Neuronal stem cell (in vitro differentiated cells): ENCODE measurements around the gene POLR2B.

Experiments used
- DNase-seq: peaks from one replicate; pipeline ENCODE4 v3.0.0-alpha.2; 2013; ENCODE audit warnings: low spot score
- H2AFZ ChIP-seq: one replicate; pipeline ENCODE4 v1.6.1; 2013; ENCODE audit warnings: mild to moderate bottlenecking, low read length, inconsistent platforms
- H2AK5ac ChIP-seq: 2 replicates; pipeline ENCODE4 v1.6.1; 2013; ENCODE audit warnings: low read depth, mild to moderate bottlenecking, inconsistent platforms, low read length, moderate library complexity, mixed read lengths
- H2BK120ac ChIP-seq: 2 replicates; pipeline ENCODE4 v1.6.1; 2013; ENCODE audit warnings: low read depth, mild to moderate bottlenecking, inconsistent platforms, low read length, moderate library complexity, mixed read lengths
- H2BK12ac ChIP-seq: one replicate; pipeline ENCODE4 v1.6.1; 2013; ENCODE audit warnings: low read length, inconsistent platforms
- H2BK15ac ChIP-seq: 2 replicates; pipeline ENCODE4 v1.6.1; 2013; ENCODE audit warnings: mild to moderate bottlenecking, low read length, inconsistent platforms, mixed read lengths
- H2BK5ac ChIP-seq: one replicate; pipeline ENCODE4 v1.6.1; 2013; ENCODE audit warnings: inconsistent platforms, mild to moderate bottlenecking, low read length, moderate library complexity
- H3K14ac ChIP-seq: one replicate; pipeline ENCODE4 v1.6.1; 2013; ENCODE audit warnings: low read length, inconsistent platforms
- H3K18ac ChIP-seq: 2 replicates; pipeline ENCODE4 v1.6.1; 2013; ENCODE audit warnings: low read length, inconsistent platforms
- H3K23ac ChIP-seq: 2 replicates; pipeline ENCODE4 v1.6.1; 2013; ENCODE audit warnings: low read depth, mild to moderate bottlenecking, mixed read lengths, low read length, inconsistent platforms; ENCODE audit not compliant: poor library complexity
- H3K27ac ChIP-seq: replicated peaks from 3 replicates; pipeline ENCODE4 v1.5.1; 2013; ENCODE audit warnings: low read length, inconsistent platforms
- H3K27me3 ChIP-seq, 3 experiments: 2 replicates each; pipeline ENCODE4 v1.6.1; 2013; ENCODE audit warnings: low read length in 3 of 3, mild to moderate bottlenecking in 2 of 3, inconsistent platforms in 1 of 3, low read depth in 1 of 3, mixed read lengths in 1 of 3, moderate library complexity in 1 of 3; ENCODE audit not compliant: control insufficient read depth in 3 of 3, insufficient read depth in 3 of 3
- H3K36me3 ChIP-seq, 2 donors: replicated peaks in 1 of 2; 2 replicates each; pipeline ENCODE4 v1.6.1; 2013; ENCODE audit warnings: low read length in 2 of 2; ENCODE audit not compliant: control insufficient read depth in 2 of 2, insufficient read depth in 2 of 2
- H3K4ac ChIP-seq: 2 replicates; pipeline ENCODE4 v1.6.1; 2013; ENCODE audit warnings: inconsistent platforms, mild to moderate bottlenecking, low read length, moderate library complexity
- H3K4me1 ChIP-seq, 2 donors: 1 replicate in 1 of 2; 2 replicates in 1 of 2; pipeline ENCODE4 v1.6.1; 2013; ENCODE audit warnings: low read length in 2 of 2, low read depth in 1 of 2; ENCODE audit not compliant: control insufficient read depth in 2 of 2, insufficient read depth in 1 of 2
- H3K4me2 ChIP-seq: one replicate; pipeline ENCODE4 v1.6.1; 2013; ENCODE audit warnings: mild to moderate bottlenecking, low read length, inconsistent platforms; ENCODE audit not compliant: insufficient read depth, poor library complexity, severe bottlenecking
- H3K4me3 ChIP-seq, 2 donors: 2 replicates each; pipeline ENCODE4 v1.5.1; 2013; ENCODE audit warnings: low read length in 2 of 2, mild to moderate bottlenecking in 2 of 2, inconsistent platforms in 1 of 2, moderate library complexity in 1 of 2
- H3K79me1 ChIP-seq: one replicate; pipeline ENCODE4 v1.6.1; 2013; ENCODE audit warnings: low read depth, mild to moderate bottlenecking, inconsistent platforms, low read length, moderate library complexity
- H3K9ac ChIP-seq: one replicate; pipeline ENCODE4 v1.6.1; 2013; ENCODE audit warnings: mild to moderate bottlenecking, low read depth, low read length, inconsistent platforms; ENCODE audit not compliant: poor library complexity
- H3K9me3 ChIP-seq, 2 donors: replicated peaks in 1 of 2; 2 replicates each; pipeline versions ENCODE3 to v1.6.1; 2013; ENCODE audit warnings: low read length in 2 of 2, mild to moderate bottlenecking in 2 of 2, inconsistent platforms in 1 of 2, low read depth in 1 of 2, mixed read lengths in 1 of 2, moderate library complexity in 1 of 2; ENCODE audit not compliant: control insufficient read depth in 2 of 2, insufficient read depth in 1 of 2
- H4K8ac ChIP-seq: one replicate; pipeline ENCODE4 v1.6.1; 2013; ENCODE audit warnings: low read depth, mild to moderate bottlenecking, inconsistent platforms, low read length, moderate library complexity
- H4K91ac ChIP-seq: one replicate; pipeline ENCODE4 v1.6.1; 2013; ENCODE audit warnings: low read length, low read depth, mild to moderate bottlenecking, inconsistent platforms; ENCODE audit not compliant: poor library complexity
- WGBS, 2 donors: extraction: QIAGEN DNeasy Blood & Tissue Kit; methylation state at CpG; one replicate each; pipeline ENCODE4 v1.1.7; 2013; ENCODE audit warnings: missing lambda C conversion rate in 2 of 2, mixed read lengths in 1 of 2; ENCODE audit not compliant: insufficient read length in 2 of 2, insufficient replicate concordance in 1 of 2; ENCODE audit errors: extremely low coverage in 2 of 2; 5-methylcytosine and 5-hydroxymethylcytosine counted together

Gene POLR2B

DNA sequence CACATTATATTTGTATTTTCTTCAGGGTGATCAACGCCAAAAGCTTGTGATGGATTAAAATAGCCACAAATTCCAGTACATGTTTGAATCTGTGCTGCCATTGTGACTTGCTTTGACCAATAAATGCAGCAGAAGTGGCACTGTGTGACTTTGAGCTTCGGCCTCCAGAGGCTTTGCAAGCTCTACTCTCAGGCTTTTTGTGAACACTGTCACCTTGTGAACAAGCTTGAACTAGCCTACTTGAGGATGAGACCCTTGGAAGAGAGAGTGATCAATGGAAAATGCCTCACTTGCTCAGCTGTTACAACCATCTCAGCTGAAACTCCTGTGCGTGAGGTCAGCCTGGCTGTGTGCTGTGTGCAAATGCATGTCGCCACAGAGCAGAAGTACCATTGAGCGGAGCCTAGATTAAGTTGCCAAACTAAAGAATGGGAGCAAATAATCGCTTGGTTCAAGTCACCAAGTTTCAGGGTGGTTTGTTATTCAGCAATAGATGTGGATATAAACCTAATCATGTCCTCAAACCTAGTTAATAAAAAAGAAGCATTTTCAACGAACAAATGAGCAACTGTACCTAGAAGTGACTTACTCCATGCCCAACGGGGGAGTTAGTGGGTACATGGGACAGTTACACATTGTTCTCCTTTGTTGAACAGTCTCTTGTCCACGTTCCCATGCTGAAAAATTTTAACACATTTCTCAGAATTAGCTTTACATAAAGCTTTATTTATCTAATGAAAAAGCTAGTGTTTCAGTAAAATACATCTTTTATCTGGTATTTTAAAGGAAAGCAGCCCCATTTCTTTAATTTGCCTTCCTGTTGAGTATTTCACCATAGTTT is 24.8 kb upstream of the POLR2B start:
- Histone ChIP-seq H3K4me3 (no peak overlapping the region), H2BK15ac (no peak overlapping the region), H3K4me2 (no peak overlapping the region), H2BK5ac (no peak overlapping the region), H3K79me1 (peaks cover 1% of the 10 kb centered on the region), H3K27ac (no peak overlapping the region), H3K9ac (no peak overlapping the region), H3K27me3 (no peaks in the 10 kb centered on the region), H2BK12ac (no peak overlapping the region), H2AK5ac (no peak overlapping the region), H3K4me1 (peaks cover 0 to 2% of the 10 kb centered on the region in 2 donors), H2AFZ (no peak overlapping the region), H3K23ac (no peak overlapping the region), H3K18ac (no peak overlapping the region), H4K8ac (no peak overlapping the region), H4K91ac (no peak overlapping the region), H3K36me3 (peaks cover 0 to 2% of the 10 kb centered on the region in 2 donors), H2BK120ac (no peak overlapping the region), H3K14ac (no peak overlapping the region), H3K4ac (no peak overlapping the region), H3K9me3 (no peaks in the 10 kb centered on the region)
- no CpG with 5 or more reads among the region's 9 CpGs for WGBS, 2 donors
- no peak for DNase-seq

DNA sequence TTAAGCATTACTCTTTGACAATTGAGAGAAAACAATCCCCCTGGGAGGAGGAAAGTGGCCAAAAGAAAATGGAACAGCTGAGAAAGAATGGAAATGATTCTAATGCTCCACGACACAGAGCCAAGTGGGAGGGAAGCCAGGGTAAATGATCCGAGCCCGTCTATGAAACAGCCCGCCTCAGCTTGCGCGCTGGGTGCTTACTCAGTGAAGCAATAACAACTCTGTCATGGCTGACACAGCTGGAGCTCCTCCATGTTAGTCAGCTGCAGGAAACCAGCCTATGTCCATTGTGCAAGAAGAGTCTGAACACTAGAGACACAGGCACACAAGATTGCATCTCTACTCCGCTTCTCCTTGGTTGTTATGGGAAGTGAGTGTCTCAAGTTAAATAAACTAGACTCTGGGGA is 20.6 kb upstream of the POLR2B start:
- Histone ChIP-seq H3K27me3 (no peaks in the 10 kb centered on the region), H3K4ac (no peak overlapping the region), H3K18ac (no peak overlapping the region), H2AK5ac (no peak overlapping the region), H4K91ac (no peak overlapping the region), H2BK15ac (no peak overlapping the region), H3K36me3 (peaks cover 5 to 20% of the 10 kb centered on the region in 2 donors), H3K9ac (no peak overlapping the region), H2BK5ac (no peak overlapping the region), H2AFZ (peak overlapping the region; percentile 31), H3K14ac (no peak overlapping the region), H3K4me1 (peaks cover 0 to 2% of the 10 kb centered on the region in 2 donors), H3K27ac (no peak overlapping the region), H4K8ac (no peak overlapping the region), H3K4me2 (no peak overlapping the region), H3K4me3 (no peak overlapping the region), H3K23ac (no peak overlapping the region), H2BK12ac (no peak overlapping the region), H2BK120ac (no peak overlapping the region), H3K9me3 (no peaks in the 10 kb centered on the region), H3K79me1 (no peaks in the 10 kb centered on the region)
- no CpG with 5 or more reads among the region's 7 CpGs for WGBS, 2 donors
- DNase-seq: no peak

DNA sequence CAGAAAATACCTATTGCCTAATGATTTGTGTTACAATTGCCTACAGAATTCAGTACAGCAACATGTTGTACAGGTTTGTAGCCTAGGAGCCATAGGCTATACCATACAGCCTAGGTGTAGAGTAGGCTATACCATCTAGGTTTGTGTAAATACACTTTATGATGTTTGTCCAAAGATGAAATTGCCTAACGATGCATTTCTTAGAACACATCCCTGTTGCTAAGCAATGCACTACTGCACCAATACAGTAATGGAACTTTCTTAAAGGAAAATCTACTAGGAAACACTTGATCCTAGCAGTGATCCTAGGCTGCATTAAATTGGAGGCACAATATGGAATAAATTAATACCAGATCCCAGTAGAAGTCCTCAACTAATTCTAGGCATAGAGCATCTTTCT is 19.6 kb upstream of the POLR2B start:
- Histone ChIP-seq H2BK120ac (no peak overlapping the region), H2BK5ac (no peak overlapping the region), H3K9ac (no peak overlapping the region), H2AFZ (no peak overlapping the region), H3K4me2 (no peak overlapping the region), H3K18ac (no peak overlapping the region), H3K4me3 (no peak overlapping the region), H4K91ac (no peak overlapping the region), H3K79me1 (no peaks in the 10 kb centered on the region), H3K14ac (no peak overlapping the region), H2BK12ac (no peak overlapping the region), H3K4ac (no peak overlapping the region), H2BK15ac (no peak overlapping the region), H3K27ac (no peak overlapping the region), H4K8ac (no peak overlapping the region), H3K27me3 (no peaks in the 10 kb centered on the region), H3K4me1 (peaks cover 0 to 2% of the 10 kb centered on the region in 2 donors), H2AK5ac (no peak overlapping the region), H3K36me3 (peaks cover 7 to 27% of the 10 kb centered on the region in 2 donors), H3K23ac (no peak overlapping the region), H3K9me3 (no peaks in the 10 kb centered on the region)
- no CpG with 5 or more reads among the region's 1 CpG for WGBS, 2 donors
- no peak for DNase-seq

DNA sequence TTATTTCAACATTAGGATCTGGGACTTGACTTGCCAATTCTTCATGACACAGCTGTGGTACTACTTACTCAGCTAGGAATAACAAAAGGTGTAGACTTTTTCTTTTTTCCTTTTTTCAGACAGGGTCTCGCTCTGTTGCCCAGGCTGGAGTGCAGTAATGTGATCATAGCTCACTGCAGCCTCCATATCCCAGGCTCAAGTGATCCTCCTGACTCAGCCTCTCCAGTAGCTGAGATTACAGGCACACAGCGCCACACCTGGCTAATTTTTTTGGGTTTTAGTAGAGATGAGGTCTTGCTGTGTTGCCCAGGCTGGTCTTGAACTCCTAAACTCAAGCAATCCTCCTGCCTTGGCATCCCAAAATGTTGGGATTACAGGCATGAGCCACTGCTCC is 17.6 kb upstream of the POLR2B start:
- no peaks in the 10 kb centered on the region for H3K79me1 ChIP-seq
- no peak overlapping the region for H2AK5ac ChIP-seq
- peaks cover 0 to 2% of the 10 kb centered on the region in 2 donors for H3K4me1 ChIP-seq
- H4K8ac ChIP-seq: no peak overlapping the region
- H3K14ac ChIP-seq: no peak overlapping the region
- H2BK12ac ChIP-seq: no peak overlapping the region
- no CpG with 5 or more reads among the region's 2 CpGs for WGBS, 2 donors
- peaks cover 9 to 47% of the 10 kb centered on the region in 2 donors for H3K36me3 ChIP-seq
- H2BK15ac ChIP-seq: no peak overlapping the region
- H3K4ac ChIP-seq: no peak overlapping the region
- H3K27ac ChIP-seq: no peak overlapping the region
- H2AFZ ChIP-seq: no peak overlapping the region
- no peak overlapping the region for H3K4me3 ChIP-seq
- no peaks in the 10 kb centered on the region for H3K9me3 ChIP-seq
- H3K27me3 ChIP-seq: no peaks in the 10 kb centered on the region
- DNase-seq: no peak
- H3K18ac ChIP-seq: no peak overlapping the region
- H3K9ac ChIP-seq: no peak overlapping the region
- H2BK120ac ChIP-seq: no peak overlapping the region
- no peak overlapping the region for H3K4me2 ChIP-seq
- no peak overlapping the region for H3K23ac ChIP-seq
- H4K91ac ChIP-seq: no peak overlapping the region
- no peak overlapping the region for H2BK5ac ChIP-seq
